Fibroblast of lung (primary cell): ENCODE results near the gene TPP2. TPM values are rescaled to one million over a fixed set of nuclear protein-coding genes. Genes with fewer than 3 reads are reported as not detected.

Experiments used
- DNase-seq, 2 donors: peaks; one replicate each; pipeline versions ENCODE4 v3.0.0 to v3.0.0-alpha.2; 2010; ENCODE audit warnings: low read depth in 2 of 2
- H2AFZ ChIP-seq: 2 replicates; pipeline ENCODE4 v1.5.1; 2012; ENCODE audit warnings: low read length, control low read depth, inconsistent platforms
- H3K27ac ChIP-seq: 2 replicates; pipeline ENCODE4 v1.5.1; 2011; ENCODE audit warnings: low read length, control low read depth; ENCODE audit not compliant: insufficient read depth
- H3K27me3 ChIP-seq: 2 replicates; pipeline ENCODE4 v1.5.1; 2011; ENCODE audit warnings: mild to moderate bottlenecking, low read length; ENCODE audit not compliant: control insufficient read depth, insufficient read depth
- H3K36me3 ChIP-seq: 2 replicates; pipeline ENCODE4 v1.5.1; 2011; ENCODE audit warnings: low read length; ENCODE audit not compliant: control insufficient read depth, insufficient read depth
- H3K4me1 ChIP-seq: 2 replicates; pipeline ENCODE4 v1.5.1; 2011; ENCODE audit warnings: low read length; ENCODE audit not compliant: control insufficient read depth, insufficient read depth; ENCODE audit errors: extremely low read depth
- H3K4me2 ChIP-seq: 2 replicates; pipeline ENCODE4 v1.5.1; 2011; ENCODE audit warnings: low read length, control low read depth; ENCODE audit not compliant: insufficient read depth; ENCODE audit errors: extremely low read depth
- H3K4me3 ChIP-seq, 4 experiments: fragments of 200-600 bp in 1 of 4; sonication (generic) in 1 of 4; replicated peaks in 1 of 4; 2 replicates each; pipeline ENCODE4 v1.5.1; 2011 to 2016; ENCODE audit warnings: low read length in 4 of 4, low read depth in 3 of 4, mild to moderate bottlenecking in 3 of 4, control low read depth in 2 of 4, inconsistent platforms in 1 of 4, mixed read lengths in 1 of 4; ENCODE audit not compliant: insufficient read depth in 1 of 4; ENCODE audit errors: control extremely low read depth in 1 of 4
- H3K79me2 ChIP-seq: 2 replicates; pipeline ENCODE4 v1.5.1; 2012; ENCODE audit warnings: mild to moderate bottlenecking, low read length, inconsistent platforms; ENCODE audit not compliant: control insufficient read depth, insufficient read depth
- H3K9ac ChIP-seq: 2 replicates; pipeline ENCODE4 v1.5.1; 2011; ENCODE audit warnings: mild to moderate bottlenecking, low read length, control low read depth; ENCODE audit not compliant: insufficient read depth
- H3K9me3 ChIP-seq: 2 replicates; pipeline ENCODE4 v1.5.1; 2012; ENCODE audit warnings: low read depth, low read length; ENCODE audit not compliant: control insufficient read depth, insufficient read depth
- H4K20me1 ChIP-seq: 2 replicates; pipeline ENCODE4 v1.5.1; 2011; ENCODE audit warnings: low read length; ENCODE audit not compliant: control insufficient read depth, insufficient read depth; ENCODE audit errors: extremely low read depth
- EZH2 ChIP-seq: IDR thresholded peaks from 2 replicates; pipeline ENCODE4 v1.5.1; 2012; ENCODE audit warnings: low read length, control low read depth, mild to moderate bottlenecking; ENCODE audit errors: missing control alignments
- polyA plus RNA-seq, 2 donors: library from polyadenylated mRNA; depleted of rRNA in 1 of 2; stranded (reverse) in 1 of 2; unstranded in 1 of 2; fragments of >200 nt; gene quantifications; 2 replicates each; pipeline ENCODE4 v1.2.1, GENCODE V29; 2011 to 2012; ENCODE audit warnings: missing spikeins in 1 of 2
- total RNA-seq: library from RNA; depleted of rRNA; stranded (reverse); fragments of >200 nt; gene quantifications from 2 replicates; pipeline ENCODE4 v1.2.1, GENCODE V29; 2014
- TF ChIP-seq, protein P1 (sequence below), 2 donors: IDR thresholded peaks in 1 of 2; conservative IDR thresholded peaks in 1 of 2; 1 replicate in 1 of 2; 2 replicates in 1 of 2; pipeline ENCODE4 v1.5.1; 2011 to 2012; ENCODE audit warnings: low read length in 2 of 2, control low read depth in 1 of 2, inconsistent platforms in 1 of 2, low read depth in 1 of 2, mild to moderate bottlenecking in 1 of 2

TPP2 gene
- total and polyA plus RNA-seq, 2 donors (not counting 1 experiment from before 2014, with no cell fraction given) = 45.0 to 60.3 TPM

GRCh38 chr13:102677122-102677521 is 80.3 kb downstream of the TPP2 start:
- Histone ChIP-seq H3K4me3 (no peak overlapping the region), H3K36me3 (peaks cover 6% of the 10 kb centered on the region), H3K9ac (no peak overlapping the region), H3K79me2 (no peaks in the 10 kb centered on the region), H3K27me3 (no peaks in the 10 kb centered on the region), H3K4me1 (no peaks in the 10 kb centered on the region), H3K27ac (no peak overlapping the region), H3K9me3 (no peaks in the 10 kb centered on the region), H4K20me1 (no peaks in the 10 kb centered on the region), H2AFZ (no peak overlapping the region), H3K4me2 (no peak overlapping the region)
- no peak for DNase-seq
- no peak for TF ChIP-seq EZH2
- TF ChIP-seq, protein P1, sequence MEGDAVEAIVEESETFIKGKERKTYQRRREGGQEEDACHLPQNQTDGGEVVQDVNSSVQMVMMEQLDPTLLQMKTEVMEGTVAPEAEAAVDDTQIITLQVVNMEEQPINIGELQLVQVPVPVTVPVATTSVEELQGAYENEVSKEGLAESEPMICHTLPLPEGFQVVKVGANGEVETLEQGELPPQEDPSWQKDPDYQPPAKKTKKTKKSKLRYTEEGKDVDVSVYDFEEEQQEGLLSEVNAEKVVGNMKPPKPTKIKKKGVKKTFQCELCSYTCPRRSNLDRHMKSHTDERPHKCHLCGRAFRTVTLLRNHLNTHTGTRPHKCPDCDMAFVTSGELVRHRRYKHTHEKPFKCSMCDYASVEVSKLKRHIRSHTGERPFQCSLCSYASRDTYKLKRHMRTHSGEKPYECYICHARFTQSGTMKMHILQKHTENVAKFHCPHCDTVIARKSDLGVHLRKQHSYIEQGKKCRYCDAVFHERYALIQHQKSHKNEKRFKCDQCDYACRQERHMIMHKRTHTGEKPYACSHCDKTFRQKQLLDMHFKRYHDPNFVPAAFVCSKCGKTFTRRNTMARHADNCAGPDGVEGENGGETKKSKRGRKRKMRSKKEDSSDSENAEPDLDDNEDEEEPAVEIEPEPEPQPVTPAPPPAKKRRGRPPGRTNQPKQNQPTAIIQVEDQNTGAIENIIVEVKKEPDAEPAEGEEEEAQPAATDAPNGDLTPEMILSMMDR (conservative IDR thresholded peaks at IDR 0.05 in 1 of 2, IDR thresholded peaks at IDR 0.05 in 1 of 2; ENCODE audit: low read depth in 1 of 2, low read length in 2 of 2) = no peak

- TF ChIP-seq EZH2 = no peak
- TF ChIP-seq, protein P1 (conservative IDR thresholded peaks at IDR 0.05 in 1 of 2, IDR thresholded peaks at IDR 0.05 in 1 of 2; ENCODE audit: low read depth in 1 of 2, low read length in 2 of 2) = no peak
These were observed 81.7 kb downstream of the TPP2 start for GRCh38 chr13:102678339-102679107.

DNA sequence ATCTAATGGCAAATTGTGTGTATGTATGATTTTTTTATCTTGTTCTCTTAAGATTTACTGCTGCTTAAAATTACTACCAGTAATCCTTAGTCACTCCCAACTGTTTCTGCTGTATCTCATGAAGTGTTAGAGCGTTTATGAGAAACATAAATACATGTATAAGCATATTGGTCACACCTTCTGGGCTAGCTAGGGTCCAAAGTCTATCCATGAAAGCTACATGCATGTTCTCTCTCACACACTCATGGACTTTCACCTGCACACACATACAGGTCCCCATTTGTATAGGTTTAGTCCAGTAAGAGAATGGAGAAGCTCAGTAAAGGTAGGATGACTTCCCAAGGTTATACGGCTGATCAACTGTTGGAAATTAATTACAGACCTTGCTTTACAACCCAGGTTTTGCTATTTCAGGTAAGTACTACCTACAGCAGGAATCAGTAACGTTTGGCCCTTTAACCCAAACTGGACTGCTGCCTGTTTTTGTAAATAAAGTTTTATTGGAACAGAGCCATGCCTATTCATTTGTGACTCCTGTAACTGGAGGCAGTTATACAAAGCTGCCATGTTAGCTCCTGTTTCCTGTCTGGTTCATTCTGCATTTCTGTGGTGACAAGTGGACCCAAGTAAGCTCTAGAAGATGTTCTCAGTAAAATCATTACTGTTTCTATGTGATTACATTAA is 82.8 kb downstream of the TPP2 start:
- Histone ChIP-seq H3K79me2 (no peaks in the 10 kb centered on the region), H3K4me1 (no peaks in the 10 kb centered on the region), H3K36me3 (peaks cover 2% of the 10 kb centered on the region), H3K27me3 (no peaks in the 10 kb centered on the region), H2AFZ (no peak overlapping the region), H3K4me3 (no peak overlapping the region), H3K9me3 (no peaks in the 10 kb centered on the region), H3K9ac (no peak overlapping the region), H3K27ac (no peak overlapping the region), H3K4me2 (no peak overlapping the region), H4K20me1 (no peaks in the 10 kb centered on the region)
- TF ChIP-seq, protein P1 (conservative IDR thresholded peaks at IDR 0.05 in 1 of 2, IDR thresholded peaks at IDR 0.05 in 1 of 2; ENCODE audit: low read depth in 1 of 2, low read length in 2 of 2) = no peak
- no peak for TF ChIP-seq EZH2
- no peak for DNase-seq

More at GRCh38 chr13:102678339-102679107, 81.7 kb downstream of the TPP2 start:
- Histone ChIP-seq H3K4me3 (no peak overlapping the region), H3K27ac (no peak overlapping the region), H2AFZ (no peak overlapping the region), H3K9me3 (no peaks in the 10 kb centered on the region), H4K20me1 (no peaks in the 10 kb centered on the region), H3K36me3 (peaks cover 5% of the 10 kb centered on the region), H3K4me2 (no peak overlapping the region), H3K4me1 (no peaks in the 10 kb centered on the region), H3K79me2 (no peaks in the 10 kb centered on the region), H3K9ac (no peak overlapping the region), H3K27me3 (no peaks in the 10 kb centered on the region)
- DNase-seq = no peak
